ENCODE measurements around the gene DIP2C. TPM values are rescaled to one million over a fixed set of nuclear protein-coding genes. Genes with fewer than 3 reads are reported as not detected.

Gene DIP2C
- total and polyA plus RNA-seq, 2 donors (not counting 1 experiment from before 2014, with no cell fraction given), result 1.3 to 1.9 TPM

DNA sequence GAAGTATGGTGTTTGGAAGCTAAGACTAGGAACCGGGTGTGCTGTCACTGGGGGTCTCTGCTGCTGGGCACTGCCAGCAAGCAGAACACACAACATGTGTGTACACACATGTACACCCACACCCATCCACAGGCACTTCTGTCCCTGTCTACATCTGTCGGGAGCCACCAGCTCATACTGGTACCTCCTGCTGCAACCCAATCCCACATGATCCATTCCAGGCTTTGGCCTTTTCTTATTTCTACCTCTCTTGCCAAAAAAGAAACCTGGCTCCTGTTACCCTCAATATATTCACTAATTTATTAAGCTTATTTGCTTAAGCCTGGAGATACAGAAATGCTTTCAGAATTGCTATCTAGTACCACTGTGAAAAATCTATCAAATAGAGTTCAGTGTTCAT lies 246.0 kb downstream of the DIP2C start:
- no peak overlapping the region for H3K27ac Mint-ChIP-seq
- ChIA-PET CTCF (no interaction called here), POLR2A (no interaction called here)
- no peaks in the 10 kb centered on the region for H3K9me3 Mint-ChIP-seq (ENCODE audit: insufficient read depth)
- Histone ChIP-seq H3K9me3 (ENCODE audit: control extremely low read depth in 1 of 3, control insufficient read depth in 2 of 3, insufficient read depth in 1 of 3, low read length in 2 of 3) (no peaks in the 10 kb centered on the region), H3K79me2 (ENCODE audit: control insufficient read depth, insufficient read depth, low read length) (no peaks in the 10 kb centered on the region), H2AFZ (ENCODE audit: insufficient read depth, low read depth, low read length, poor library complexity, severe bottlenecking) (no peak overlapping the region), H3K4me1 (ENCODE audit: control insufficient read depth in 2 of 2, insufficient read depth in 2 of 2, low read length in 2 of 2) (no peaks in the 10 kb centered on the region), H3K9ac (ENCODE audit: low read length) (no peak overlapping the region), H3K27ac (ENCODE audit: low read length in 2 of 2) (no peak overlapping the region), H3K36me3 (replicated peaks in 1 of 2; ENCODE audit: control extremely low read depth in 1 of 2, control insufficient read depth in 1 of 2, extremely low read depth in 1 of 2, insufficient read depth in 2 of 2, low read length in 1 of 2) (no peaks in the 10 kb centered on the region), H4K20me1 (ENCODE audit: control insufficient read depth, insufficient read depth, low read length, poor library complexity, severe bottlenecking) (no peaks in the 10 kb centered on the region), H3K4me2 (replicated peaks; ENCODE audit: low read depth, low read length, poor library complexity, severe bottlenecking) (no peak overlapping the region), H3K27me3 (replicated peaks in 1 of 4; ENCODE audit: control extremely low read depth in 1 of 4, control insufficient read depth in 3 of 4, insufficient read depth in 4 of 4, low read length in 3 of 4) (peaks cover 0 to 10% (median 0%) of the 10 kb centered on the region in 4 experiments), H3K4me3 (ENCODE audit: control extremely low read depth in 1 of 5, extremely low read depth in 1 of 5, insufficient read depth in 1 of 5, low read depth in 2 of 5, low read length in 4 of 5) (no peak overlapping the region)
- DNase-seq (no peak), ATAC-seq (ENCODE audit: low read depth) (no peak)
- TF ChIP-seq CTCF (IDR thresholded peaks at IDR 0.05) (no peak), EZH2 (IDR thresholded peaks at IDR 0.05; ENCODE audit: borderline replicate concordance, insufficient read depth, low read depth, low read length, poor library complexity, severe bottlenecking) (no peak)
- intact Hi-C loops (cut with micrococcal nuclease), result no loop called here
- no peak overlapping the region for H3K4me3 Mint-ChIP-seq
- WGBS (ENCODE audit: insufficient coverage), result 100% methylated on average over 2 of the region's 2 CpGs
- H3K27me3 Mint-ChIP-seq, result peaks cover 8% of the 10 kb centered on the region
- H3K4me1 Mint-ChIP-seq, result no peaks in the 10 kb centered on the region

DNA sequence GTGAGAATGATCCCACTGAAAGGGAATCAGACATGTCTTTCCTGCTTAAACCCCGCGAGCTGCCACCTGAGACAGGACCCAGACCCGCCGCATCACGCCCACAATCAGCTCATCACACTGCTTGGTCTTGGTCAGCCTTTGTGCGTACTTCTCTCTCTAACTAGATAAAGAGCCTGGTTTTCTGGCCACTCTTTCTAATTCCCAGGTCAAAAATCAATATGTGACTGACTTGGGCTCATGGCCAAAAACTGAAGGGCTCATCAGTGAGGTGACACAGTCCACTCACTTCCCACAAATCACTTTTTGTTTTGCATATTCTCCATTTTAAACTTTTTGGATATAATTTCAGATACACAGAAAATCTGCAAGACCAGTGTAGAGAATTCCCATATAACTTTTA lies 247.3 kb downstream of the DIP2C start:
- Histone ChIP-seq H3K27me3 (replicated peaks in 1 of 4; ENCODE audit: control extremely low read depth in 1 of 4, control insufficient read depth in 3 of 4, insufficient read depth in 4 of 4, low read length in 3 of 4) (peaks cover 0 to 10% (median 0%) of the 10 kb centered on the region in 4 experiments), H3K4me2 (replicated peaks; ENCODE audit: low read depth, low read length, poor library complexity, severe bottlenecking) (no peak overlapping the region), H3K9ac (ENCODE audit: low read length) (no peak overlapping the region), H3K79me2 (ENCODE audit: control insufficient read depth, insufficient read depth, low read length) (no peaks in the 10 kb centered on the region), H4K20me1 (ENCODE audit: control insufficient read depth, insufficient read depth, low read length, poor library complexity, severe bottlenecking) (no peaks in the 10 kb centered on the region), H3K36me3 (replicated peaks in 1 of 2; ENCODE audit: control extremely low read depth in 1 of 2, control insufficient read depth in 1 of 2, extremely low read depth in 1 of 2, insufficient read depth in 2 of 2, low read length in 1 of 2) (no peaks in the 10 kb centered on the region), H3K4me1 (ENCODE audit: control insufficient read depth in 2 of 2, insufficient read depth in 2 of 2, low read length in 2 of 2) (no peaks in the 10 kb centered on the region), H3K27ac (ENCODE audit: low read length in 2 of 2) (no peak overlapping the region), H3K9me3 (ENCODE audit: control extremely low read depth in 1 of 3, control insufficient read depth in 2 of 3, insufficient read depth in 1 of 3, low read length in 2 of 3) (peaks cover 0 to 2% (median 0%) of the 10 kb centered on the region in 3 donors), H2AFZ (ENCODE audit: insufficient read depth, low read depth, low read length, poor library complexity, severe bottlenecking) (no peak overlapping the region), H3K4me3 (ENCODE audit: control extremely low read depth in 1 of 5, extremely low read depth in 1 of 5, insufficient read depth in 1 of 5, low read depth in 2 of 5, low read length in 4 of 5) (no peak overlapping the region)
- H3K4me3 Mint-ChIP-seq, result no peak overlapping the region
- POLR2A ChIA-PET, result no interaction called here
- H3K27ac Mint-ChIP-seq, result no peak overlapping the region
- CTCF ChIA-PET, result no interaction called here
- WGBS (ENCODE audit: insufficient coverage), result over 99% methylated on average over 6 of the region's 6 CpGs
- DNase-seq (no peak), ATAC-seq (ENCODE audit: low read depth) (no peak)
- intact Hi-C loops (cut with micrococcal nuclease), result no loop called here
- TF ChIP-seq EZH2 (IDR thresholded peaks at IDR 0.05; ENCODE audit: borderline replicate concordance, insufficient read depth, low read depth, low read length, poor library complexity, severe bottlenecking) (no peak), CTCF (IDR thresholded peaks at IDR 0.05) (no peak)
- H3K27me3 Mint-ChIP-seq, result peaks cover 13% of the 10 kb centered on the region
- H3K4me1 Mint-ChIP-seq, result no peaks in the 10 kb centered on the region
- no peaks in the 10 kb centered on the region for H3K9me3 Mint-ChIP-seq (ENCODE audit: insufficient read depth)
